Stimulated activated CD4-positive, alpha-beta T cell treated with anti-CD3 and anti-CD28 coated beads, TNF-alpha, amount 100 ng/mL, for 24 hours (primary cell): ENCODE results near the gene ZNF784.

Source experiments
- DNase-seq, 3 experiments: peaks; one replicate each; pipeline ENCODE4 v3.0.0-alpha.2; 2020; ENCODE audit warnings: low read depth in 3 of 3

Gene ZNF784, protein sequence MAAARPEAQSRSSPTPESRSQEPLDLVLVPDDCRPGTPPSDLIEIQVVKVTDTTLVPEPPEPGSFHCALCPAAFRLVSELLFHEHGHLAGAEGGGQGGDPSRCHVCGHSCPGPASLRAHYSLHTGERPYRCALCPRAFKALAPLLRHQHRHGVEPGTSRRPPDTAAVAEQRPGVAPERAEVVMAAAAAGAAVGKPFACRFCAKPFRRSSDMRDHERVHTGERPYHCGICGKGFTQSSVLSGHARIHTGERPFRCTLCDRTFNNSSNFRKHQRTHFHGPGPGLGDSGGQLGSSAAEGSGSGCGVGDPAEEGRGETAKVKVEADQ

DNA sequence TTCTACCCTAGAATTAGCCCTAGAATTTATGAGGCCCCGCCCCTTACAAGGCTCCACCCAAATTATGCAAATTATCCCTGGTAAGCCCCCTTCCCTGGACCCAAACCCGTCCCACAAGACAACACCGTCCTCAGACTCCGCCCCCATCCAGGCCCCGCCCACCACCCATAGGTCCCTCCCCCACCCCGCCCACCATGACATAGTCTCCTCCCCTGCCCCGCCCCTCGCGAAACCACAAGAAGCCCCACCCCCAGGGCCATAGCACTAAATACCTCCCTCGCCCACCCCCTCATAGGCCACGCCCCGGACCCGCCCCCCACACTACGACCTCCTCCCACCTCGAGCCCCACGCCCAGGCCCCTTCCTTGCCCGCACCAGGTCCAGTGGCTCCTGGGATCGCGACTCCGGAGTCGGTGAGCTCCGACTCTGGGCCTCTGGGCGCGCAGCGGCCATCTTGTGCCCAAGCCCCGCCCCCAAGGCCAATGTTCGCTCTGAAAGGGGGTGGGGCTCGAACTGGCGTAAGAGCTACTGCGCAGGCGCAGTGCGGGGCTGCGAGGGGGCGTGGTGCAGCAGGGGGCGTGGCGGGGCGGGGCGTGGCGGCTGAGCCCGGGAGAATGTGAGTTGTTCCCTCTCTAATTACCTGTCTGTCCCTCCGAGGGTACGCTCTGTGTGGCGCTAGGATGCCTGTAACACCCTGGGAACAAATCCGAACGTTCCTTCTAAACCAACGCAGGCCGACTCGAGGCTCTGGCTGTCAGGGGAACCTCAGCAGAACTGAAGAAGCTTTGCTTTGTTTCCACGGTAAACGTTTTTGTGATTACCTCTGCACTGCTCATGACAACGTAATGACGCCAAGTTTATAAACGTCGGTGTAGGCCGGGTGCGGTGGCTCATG, at the start of gene ZNF784:
ZNF784 (minus strand) TSS at position 458 of the 895 bp plus-strand sequence; CDS start at position 453, 5 bp downstream.
- peak; percentile 87 to 91 (median 88) for DNase-seq

DNA sequence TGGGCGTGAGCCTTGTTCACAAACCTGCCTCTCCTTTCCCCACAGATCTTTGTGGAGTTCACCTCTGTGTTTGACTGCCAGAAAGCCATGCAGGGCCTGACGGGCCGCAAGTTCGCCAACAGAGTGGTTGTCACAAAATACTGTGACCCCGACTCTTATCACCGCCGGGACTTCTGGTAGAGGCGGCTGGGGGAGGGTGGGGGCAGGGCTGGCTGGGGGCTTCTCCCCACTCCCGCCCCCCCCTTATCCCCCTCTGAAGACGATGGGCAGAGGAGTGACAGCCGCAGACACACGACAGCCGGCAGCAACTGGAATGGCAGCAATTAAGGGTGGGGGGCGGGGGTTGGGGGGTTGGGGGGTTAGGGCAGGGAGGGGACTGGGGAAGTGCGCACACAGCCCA, 49.5 kb upstream of the ZNF784 start:
- DNase-seq: no peak

DNA sequence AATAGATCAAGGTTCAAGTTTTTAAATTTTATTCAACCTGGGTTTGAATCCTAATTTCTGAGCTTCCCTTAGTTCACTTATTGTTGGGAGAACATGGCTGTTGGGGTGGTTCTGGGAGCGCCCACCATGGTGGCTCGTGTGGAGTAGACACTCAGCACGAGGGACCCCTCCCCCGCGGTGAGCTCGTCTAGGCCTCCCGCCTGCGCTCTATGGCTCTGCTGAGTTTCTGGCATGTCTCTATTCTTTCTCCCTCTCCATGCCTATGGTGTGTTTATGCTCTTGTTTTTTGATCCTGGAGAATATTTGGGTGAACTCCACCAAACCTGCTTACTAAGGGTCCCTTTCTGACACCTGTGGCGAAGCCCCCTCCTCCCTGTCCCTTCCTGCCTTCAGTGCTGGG, 49.1 kb upstream of the ZNF784 start:
- DNase-seq: no peak

DNA sequence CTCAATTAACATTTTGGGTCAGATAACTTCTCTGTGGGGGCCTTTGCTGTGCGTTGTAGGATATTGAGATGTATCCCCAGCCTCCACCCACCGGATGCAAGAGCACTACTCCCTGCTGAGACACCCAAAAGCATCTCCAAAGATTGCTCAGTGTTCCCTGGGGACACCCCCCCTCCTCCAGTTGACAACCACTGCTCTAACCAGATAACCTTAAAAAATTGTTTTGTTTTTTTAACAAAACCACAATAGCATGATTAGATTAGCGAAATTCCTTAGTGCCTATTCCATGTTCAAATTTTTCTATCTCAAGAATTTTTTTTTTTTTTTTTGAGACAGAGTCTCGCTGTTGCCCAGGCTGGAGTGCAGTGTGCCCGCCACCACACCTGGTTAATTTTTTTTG, 48.1 kb upstream of the ZNF784 start:
- no peak for DNase-seq

DNA sequence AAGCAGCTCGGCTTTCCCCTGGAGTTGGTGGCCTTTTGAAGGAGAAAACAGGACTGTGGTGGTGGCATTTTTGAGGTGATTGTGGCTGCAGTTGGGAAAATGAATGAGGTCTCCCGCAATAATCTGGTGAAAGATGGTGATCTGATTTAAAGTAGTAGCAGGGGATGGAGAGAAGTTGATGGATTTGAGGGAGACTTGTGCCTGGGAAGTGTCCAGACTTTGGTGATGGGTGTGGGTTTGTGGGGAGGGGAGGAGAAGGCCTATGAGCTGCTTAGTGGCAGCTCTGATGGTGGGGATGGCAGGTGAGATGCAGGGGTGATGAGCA, 46.6 kb upstream of the ZNF784 start:
- DNase-seq: no peak

DNA sequence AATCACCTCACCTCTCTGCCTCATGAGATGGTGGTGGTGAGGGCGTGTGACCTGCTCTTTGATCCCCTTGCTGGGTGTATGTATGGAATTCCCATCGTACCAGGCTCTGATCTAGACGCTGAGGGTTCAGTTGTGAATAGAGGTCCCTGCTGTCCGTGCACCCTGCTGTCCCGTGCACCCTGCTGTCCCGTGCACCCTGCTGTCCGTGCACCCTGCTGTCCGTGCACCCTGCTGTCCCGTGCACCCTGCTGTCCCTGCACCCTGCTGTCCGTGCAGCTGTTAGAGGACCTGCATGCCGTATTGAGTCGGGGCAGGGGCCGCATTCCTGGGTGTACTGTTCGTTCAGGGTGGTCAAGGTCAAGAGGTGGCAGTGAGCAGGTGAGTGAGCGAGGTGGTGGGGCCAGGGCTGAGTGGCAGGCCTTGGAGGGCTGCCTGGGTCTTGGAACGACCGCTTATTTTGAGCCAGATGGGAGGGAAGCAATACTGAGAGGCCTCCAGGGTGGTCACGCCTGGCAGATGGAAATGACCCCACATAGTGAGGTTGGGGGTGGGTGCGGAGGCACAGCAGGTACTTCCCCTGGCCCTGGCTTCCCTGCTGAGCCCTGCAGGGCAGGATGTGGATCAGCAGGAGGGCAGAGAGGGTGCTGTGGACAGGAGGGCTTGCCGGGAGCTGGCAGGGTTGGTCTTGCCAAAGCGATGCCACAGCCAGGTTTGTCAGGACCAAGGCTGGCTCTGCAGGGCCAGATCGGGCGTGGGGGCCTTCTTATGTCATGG, 46.1 kb upstream of the ZNF784 start:
- no peak for DNase-seq

DNA sequence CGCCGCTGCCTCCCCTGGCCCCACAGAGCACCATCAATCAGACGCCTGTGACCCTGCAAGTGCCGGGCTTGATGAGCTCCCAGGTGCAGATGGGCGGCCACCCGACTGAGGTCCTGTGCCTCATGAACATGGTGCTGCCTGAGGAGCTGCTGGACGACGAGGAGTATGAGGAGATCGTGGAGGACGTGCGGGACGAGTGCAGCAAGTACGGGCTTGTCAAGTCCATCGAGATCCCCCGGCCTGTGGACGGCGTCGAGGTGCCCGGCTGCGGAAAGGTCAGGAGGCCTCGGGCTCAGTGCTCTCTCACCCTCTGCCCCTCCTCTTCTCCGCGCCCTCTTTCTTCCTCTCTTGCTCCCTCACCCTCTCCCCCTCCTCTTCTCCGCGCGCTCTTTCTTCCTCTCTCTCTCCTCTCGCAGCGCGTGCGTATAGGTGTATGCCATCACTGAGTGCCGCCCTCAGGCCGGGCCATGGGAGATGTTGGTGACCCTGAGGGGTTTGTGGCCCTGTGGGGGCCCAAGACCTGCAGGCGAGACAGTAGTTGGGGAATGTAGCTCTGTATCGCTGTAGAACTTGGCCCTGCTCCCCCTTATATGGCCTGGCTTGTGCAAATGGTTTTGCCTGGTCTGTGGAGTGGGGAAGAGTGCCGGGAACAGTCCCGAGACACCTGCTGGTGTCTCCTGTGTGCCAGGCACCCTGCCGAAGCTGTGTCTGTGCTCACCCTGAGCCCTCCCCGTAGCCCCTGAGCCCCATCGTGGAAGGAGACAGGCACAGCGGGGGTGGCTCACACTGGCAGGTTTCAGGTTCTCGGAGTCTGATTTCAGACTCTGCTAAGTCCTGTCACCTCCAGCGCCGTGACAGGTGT, 45.3 kb upstream of the ZNF784 start:
- DNase-seq: no peak

DNA sequence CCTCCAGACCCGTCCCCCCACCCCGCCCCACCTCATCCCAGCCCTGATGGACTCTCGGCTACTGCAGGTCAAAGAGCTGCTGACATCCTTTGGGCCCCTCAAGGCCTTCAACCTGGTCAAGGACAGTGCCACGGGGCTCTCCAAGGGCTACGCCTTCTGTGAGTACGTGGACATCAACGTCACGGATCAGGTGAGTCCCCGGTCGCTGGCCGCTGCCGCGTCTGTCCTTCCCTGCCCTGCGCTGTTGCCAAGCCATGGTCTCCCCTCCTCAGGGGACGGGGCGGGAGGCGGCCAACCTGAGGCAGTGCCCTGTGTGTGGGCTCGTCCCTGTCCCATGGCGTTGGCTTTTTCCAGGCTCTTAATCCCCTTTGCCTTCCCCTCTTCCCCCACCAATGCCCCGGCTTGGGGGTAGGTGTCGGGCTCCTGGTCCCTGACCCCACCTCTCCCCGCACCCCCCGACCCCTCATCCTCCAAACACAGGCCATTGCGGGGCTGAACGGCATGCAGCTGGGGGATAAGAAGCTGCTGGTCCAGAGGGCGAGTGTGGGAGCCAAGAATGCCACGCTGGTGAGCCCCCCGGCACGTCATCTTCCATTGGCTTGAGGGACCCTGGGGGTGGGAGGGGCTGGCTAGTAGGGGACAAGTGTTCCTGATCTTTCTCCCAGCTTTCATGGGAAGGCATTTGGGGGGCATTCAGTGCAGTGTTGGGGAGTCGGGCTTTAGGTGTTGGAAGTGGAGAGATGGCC, 44.4 kb upstream of the ZNF784 start:
- DNase-seq: no peak

DNA sequence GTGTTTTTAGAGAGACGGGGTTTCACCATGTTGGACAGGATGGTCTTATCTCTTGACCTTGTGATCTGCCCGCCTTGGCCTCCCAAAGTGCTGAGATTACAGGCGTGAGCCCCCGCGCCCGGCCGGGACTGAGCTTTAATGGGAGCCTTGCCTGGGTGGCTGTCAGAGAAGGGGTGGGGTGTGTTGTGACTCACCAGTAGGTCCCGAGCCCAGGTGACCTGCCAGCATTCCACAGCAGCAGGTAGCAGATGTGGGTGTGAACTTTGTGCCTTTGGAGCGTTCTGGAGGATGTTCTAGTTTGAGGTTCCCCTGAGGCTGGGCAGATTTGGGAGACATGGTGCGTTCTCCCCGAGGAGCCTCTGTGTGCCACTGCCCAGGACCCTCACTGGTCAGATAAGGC, 43.6 kb upstream of the ZNF784 start:
- no peak for DNase-seq

DNA sequence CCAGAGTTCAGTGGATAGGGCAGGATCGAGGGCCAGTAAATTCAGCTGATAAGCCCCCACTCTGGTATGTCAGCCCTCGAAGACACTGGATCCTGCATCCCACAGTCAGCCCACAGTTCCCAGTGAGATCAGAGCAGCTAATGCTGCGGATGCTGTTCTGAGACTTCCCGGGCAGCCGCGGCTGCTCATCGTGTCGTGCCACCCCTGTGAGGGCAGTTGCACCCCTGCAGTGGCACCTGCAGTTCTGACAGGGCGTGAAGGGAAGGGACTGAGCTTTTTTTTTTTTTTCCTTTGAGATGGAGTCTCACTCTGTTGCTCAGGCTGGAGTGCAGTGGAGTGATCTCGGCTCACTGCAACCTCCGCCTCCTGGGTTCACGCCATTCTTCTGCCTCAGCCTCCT, 43.1 kb upstream of the ZNF784 start:
- no peak for DNase-seq

DNA sequence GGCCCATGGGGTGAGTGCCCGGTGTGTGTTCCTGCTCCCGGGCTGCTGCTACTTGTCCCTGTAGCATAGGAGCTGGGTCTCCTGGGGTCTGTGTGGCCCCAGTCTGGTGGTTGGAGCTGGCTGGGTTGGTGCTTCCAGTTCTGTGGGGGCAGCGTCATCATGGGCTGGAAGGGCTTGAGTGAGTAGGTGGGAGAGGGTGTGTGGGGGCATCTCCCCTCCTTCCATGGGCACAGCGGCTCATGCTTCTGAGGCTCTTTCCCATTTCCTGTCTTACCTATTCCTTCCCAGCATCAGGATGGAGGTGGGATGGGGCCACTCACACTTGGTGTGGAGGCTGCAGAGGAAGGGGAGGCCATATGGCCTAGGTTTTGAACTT, 42.6 kb upstream of the ZNF784 start:
- no peak for DNase-seq

DNA sequence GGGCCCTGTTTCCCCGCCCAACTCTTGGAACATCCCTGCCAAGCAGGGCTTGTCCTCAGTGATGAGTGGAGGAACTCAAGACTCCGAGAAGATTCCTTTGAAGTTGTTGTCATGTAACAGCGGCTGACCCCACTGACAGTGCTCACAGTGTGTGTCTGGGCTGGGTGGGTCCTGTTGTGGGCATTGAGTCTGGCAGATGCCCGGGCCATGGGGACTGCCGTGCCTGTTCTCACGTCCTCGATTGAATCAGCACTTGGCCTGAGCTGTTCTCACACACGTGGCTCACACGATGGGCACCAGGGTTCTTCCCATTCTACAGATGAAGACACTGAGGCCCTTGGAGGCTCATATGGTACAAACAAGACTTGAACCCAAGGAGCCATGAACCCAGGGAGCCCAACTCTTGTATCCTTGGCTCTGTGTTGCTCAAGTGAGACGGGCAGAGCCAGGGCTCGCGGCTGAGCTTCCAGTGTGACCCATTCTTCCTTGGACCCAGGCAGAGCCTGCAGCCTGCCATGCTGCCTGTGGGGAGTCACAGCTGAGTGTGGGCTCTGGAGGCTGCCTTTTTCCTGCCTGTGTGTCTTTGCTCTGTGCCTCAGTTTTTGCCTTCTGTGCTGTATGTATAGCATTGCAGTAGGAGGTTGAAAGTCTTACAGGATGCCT, 42.1 kb upstream of the ZNF784 start:
- no peak for DNase-seq

DNA sequence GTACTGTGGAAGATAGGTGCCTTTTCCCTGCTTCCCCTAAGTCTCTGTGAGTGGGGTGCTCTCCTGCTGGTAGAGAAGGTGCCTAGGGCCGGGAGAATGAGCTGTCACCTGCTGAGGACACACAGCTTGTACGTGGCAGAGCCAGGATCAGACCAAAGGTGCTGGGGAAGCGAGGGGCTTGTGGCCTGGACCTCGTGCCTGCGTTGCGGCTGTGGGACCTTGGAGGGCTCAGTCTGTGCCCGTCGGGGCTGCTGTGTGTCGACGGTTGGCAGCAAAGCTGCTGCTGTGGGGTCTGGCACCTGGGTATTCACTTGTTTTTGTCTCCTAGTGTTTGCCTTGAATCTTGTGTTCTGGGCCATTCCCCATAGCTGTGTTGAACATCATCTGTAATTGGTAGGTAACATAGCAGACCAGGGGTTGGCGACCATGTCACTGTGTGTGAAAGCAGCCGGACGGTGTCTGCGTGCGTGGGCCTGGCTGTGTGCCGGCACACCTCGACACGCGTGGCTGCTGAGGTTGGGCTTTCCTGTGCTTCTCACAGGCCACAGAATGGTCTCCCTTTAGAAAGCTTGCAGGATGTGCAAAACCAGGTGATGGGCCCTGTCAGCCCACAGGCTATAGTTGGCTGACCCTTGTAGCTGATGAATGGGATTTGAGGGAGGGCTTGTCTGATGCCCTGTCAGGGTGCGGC, 39.6 kb upstream of the ZNF784 start:
- no peak for DNase-seq

DNA sequence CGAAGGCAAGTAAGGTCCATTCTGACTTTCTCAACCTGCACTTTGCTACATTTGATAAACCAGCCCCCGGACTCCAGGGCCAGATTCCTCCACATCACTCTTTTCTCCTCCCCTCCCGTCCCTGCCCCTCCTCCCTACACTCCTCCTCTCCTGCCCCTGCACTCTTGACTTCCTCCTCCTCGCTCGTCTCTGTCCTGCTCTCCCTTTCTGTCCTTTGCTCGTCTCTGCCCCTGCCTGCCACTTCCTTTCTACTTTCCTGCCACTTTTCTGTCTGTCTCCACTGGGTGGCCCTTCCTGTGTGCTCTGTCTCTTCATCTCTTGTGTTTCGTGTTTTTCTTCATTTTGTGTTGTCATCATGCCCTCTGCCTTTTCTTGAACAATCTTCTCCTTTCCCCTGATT, 37.5 kb upstream of the ZNF784 start:
- no peak for DNase-seq

DNA sequence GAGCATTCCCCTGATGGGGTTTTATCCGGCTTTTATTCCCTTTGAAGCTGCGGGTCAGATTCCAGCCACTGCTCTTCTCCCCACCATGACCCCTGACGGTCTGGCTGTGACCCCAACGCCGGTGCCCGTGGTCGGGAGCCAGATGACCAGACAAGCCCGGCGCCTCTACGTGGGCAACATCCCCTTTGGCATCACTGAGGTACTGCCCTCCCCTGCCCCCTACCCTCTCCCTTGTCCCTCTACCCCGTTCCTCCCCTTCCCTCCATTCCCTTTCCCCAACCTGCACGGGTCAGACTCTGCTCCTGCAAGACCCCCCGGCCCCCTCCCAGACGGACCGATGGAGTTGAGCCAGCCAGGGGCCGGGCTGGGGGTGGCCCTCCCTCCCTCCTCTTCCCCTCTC, 36.6 kb upstream of the ZNF784 start:
- no peak for DNase-seq

DNA sequence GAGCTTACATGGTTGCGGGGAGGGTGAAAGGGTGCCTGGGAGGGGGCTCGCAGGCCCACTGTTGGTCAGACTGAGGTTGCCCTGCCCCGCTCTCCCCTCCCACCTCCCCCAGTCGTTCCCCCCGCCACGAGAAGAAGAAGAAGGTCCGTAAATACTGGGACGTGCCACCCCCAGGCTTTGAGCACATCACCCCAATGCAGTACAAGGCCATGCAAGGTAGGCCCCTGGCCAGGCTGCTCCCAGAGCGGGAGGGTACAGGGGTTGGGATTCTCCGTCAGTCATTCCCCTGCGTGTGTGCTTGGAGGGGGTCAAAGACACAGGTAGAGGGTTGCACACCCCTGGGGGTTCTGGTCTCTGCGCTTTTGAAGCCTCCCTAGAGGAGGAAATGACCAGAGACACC, 36.0 kb upstream of the ZNF784 start:
- no peak for DNase-seq

DNA sequence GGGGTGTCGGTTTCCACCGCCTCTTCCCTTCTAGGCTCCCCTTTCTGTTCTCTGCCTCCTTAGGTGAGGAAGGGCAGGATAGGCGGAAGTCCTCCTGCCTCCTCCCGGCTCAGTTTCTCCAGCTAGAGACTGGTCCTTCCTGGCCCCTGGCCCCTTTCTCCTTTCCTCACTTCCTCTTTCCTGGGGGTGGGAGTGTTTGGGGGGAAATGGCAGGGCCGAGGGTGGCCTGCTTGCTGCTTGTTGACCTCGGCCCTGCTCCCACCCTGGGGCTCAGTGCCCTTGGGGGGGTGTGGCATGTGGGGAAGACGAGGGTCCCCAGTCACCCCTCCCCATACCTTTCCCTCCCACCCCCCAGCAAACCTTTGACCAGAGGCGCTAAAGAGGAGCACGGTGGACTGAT, 35.5 kb upstream of the ZNF784 start:
- no peak for DNase-seq

DNA sequence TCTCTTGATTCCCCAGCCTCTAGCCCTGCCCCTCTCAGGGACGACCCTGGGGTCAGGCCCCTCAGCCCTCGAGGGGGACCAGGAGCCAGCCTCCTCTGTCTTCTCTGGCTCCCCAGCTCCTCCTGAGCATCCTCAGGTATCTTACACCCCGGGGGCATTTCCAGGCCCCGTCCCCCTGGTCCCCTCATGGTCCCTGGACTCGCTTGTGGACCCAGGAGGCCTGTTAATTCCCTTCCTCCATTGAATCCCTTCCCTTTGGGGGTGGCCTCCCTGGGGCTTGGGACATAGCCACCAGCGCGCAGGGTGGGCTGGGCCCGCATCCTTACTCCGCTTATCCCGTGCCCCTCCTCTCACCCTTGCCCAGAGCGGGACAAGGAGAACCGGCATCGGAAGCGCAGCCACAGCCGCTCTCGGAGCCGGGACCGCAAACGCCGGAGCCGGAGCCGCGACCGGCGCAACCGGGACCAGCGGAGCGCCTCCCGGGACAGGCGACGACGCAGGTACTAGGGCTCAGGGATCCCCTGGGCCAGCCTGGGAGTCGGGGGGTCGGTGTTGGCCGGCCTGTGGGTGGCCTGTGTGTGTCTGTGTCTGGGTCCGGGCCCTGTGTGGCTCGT, 34.6 kb upstream of the ZNF784 start:
- DNase-seq: no peak
